ENCODE data around the gene RAD51B. TPM values are rescaled to one million over a fixed set of nuclear protein-coding genes. Genes with fewer than 3 reads are reported as not detected.

RAD51B gene
- total RNA-seq, 1 experiment from 2014 or later: 16.7 TPM

GRCh38 chr14:68759017-68759560 lies 939.5 kb downstream of the RAD51B start:
- H2BK120ac ChIP-seq (ENCODE audit: low read depth, low read length, poor library complexity, severe bottlenecking): no peak overlapping the region
- Mint-ChIP-seq H3K4me1 (peaks cover 18 to 23% of the 10 kb centered on the region in 2 experiments), H3K27ac (no peak overlapping the region), H3K27me3 (ENCODE audit: low read depth) (peaks cover 5% of the 10 kb centered on the region; the same call in 1 of the 2 replicates), H3K36me3 (ENCODE audit: insufficient read depth in 1 of 3, low read depth in 3 of 3) (no peaks in the 10 kb centered on the region; a peak in 1 of 7 replicates), H3K4me3 (no peak overlapping the region), H3K9me3 (no peaks in the 10 kb centered on the region; a peak in 1 of 5 replicates)
- H3K79me2 ChIP-seq (ENCODE audit: insufficient read depth, low read length): no peaks in the 10 kb centered on the region
- no peak overlapping the region for H4K8ac ChIP-seq (replicated peaks; ENCODE audit: insufficient read length, low read depth, low read length)
- no peak overlapping the region for H3K4ac ChIP-seq (ENCODE audit: low read depth, low read length)
- no peak overlapping the region for H2BK20ac ChIP-seq (ENCODE audit: low read depth, low read length, poor library complexity, severe bottlenecking)
- no peak overlapping the region for H3T11ph ChIP-seq (ENCODE audit: low read length)
- no peak overlapping the region for H4K91ac ChIP-seq (ENCODE audit: insufficient read length, low read depth, low read length)
- H4K5ac ChIP-seq (ENCODE audit: insufficient read length, low read depth, low read length): no peak overlapping the region
- no peak overlapping the region for H3K23ac ChIP-seq (ENCODE audit: insufficient read length, low read depth, low read length)
- no peaks in the 10 kb centered on the region for H4K20me1 ChIP-seq (ENCODE audit: control insufficient read depth, insufficient read depth, insufficient read length)
- H2AFZ ChIP-seq (ENCODE audit: low read length): no peak overlapping the region
- DNase-seq: no peak
- no peak overlapping the region for H3K9ac ChIP-seq (ENCODE audit: extremely low read depth, insufficient read length, low read length)
- H3K4me2 ChIP-seq (ENCODE audit: insufficient read depth, insufficient read length, low read length): no peak overlapping the region
- H3K27me3 ChIP-seq (ENCODE audit: insufficient read depth, low read length): no peaks in the 10 kb centered on the region
- H3K56ac ChIP-seq (ENCODE audit: insufficient read length, low read depth, low read length): no peak overlapping the region
- H2BK12ac ChIP-seq (ENCODE audit: insufficient read length, low read depth, low read length): no peak overlapping the region
- H3K79me1 ChIP-seq (ENCODE audit: insufficient read depth, low read depth, low read length, poor library complexity, severe bottlenecking): no peaks in the 10 kb centered on the region
- no peak overlapping the region for H2BK15ac ChIP-seq (ENCODE audit: low read depth, low read length)
- no peak overlapping the region for H2BK5ac ChIP-seq (ENCODE audit: insufficient read length, low read length)
- H3K9me3 ChIP-seq (ENCODE audit: control insufficient read depth, low read depth, low read length): no peaks in the 10 kb centered on the region
- WGBS (ENCODE audit: extremely low coverage, insufficient read length, low lambda C conversion rate): no CpG with 5 or more reads among the region's 8 CpGs
- no peak overlapping the region for H2AK5ac ChIP-seq (ENCODE audit: insufficient read length, low read length)
- no peaks in the 10 kb centered on the region for H3K23me2 ChIP-seq (ENCODE audit: insufficient read length, low read depth, low read length, poor library complexity, severe bottlenecking)
- no peak overlapping the region for H3K14ac ChIP-seq (ENCODE audit: insufficient read depth, low read length)
- H3K18ac ChIP-seq (ENCODE audit: insufficient read length, low read depth, low read length): no peak overlapping the region
- no peak overlapping the region for H3K27ac ChIP-seq (ENCODE audit: insufficient read length, low read depth, low read length)
- peaks cover 4% of the 10 kb centered on the region; the same call in 1 of the 2 replicates for H3K4me1 ChIP-seq (ENCODE audit: insufficient read depth, low read length)
- TF ChIP-seq CTCF (conservative IDR thresholded peaks at IDR 0.05): no peak
